NCI-H2081 (cell line): ENCODE data around the gene PPP3R1.

Source experiments
- DNase-seq, 2 experiments: peaks; one replicate each; lab custom pipeline; 2025; lab: John Stamatoyannopoulos, UW

Gene PPP3R1

GRCh38 chr2:68258851-68259250, 6.5 kb upstream of the PPP3R1 start:
- no peak for DNase-seq

GRCh38 chr2:68256093-68256450, 3.7 kb upstream of the PPP3R1 start:
- no peak for DNase-seq

- DNase-seq, result no peak
Measured at GRCh38 chr2:68253219-68254068, 1.1 kb upstream of the PPP3R1 start.

DNA sequence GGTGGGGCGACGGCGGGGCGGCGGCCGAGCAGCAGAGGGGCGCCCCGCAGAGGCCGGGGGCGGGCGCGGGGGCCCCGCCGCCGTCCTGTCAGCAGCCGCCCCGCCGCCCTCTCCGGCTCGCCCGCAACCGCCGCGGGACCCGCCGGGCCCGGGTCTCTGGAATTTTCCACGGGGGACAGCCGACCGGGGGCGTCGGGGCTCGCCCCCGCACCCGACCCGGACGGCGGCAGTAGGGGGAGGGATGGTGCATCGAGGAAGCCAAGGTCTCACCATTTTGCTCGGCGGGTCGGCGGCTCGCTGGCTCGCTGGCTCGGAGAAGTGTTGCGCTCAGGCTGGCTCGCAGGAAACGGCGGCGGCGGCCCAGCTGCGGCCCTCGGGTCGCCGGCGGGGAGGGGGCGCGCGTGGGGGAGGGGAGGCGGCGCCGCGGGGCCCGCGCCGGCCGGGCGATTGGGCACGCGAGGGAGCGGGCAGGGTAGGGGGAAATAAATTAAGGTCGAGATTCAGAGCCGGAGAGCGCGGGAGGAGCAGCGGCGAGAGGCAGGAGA, 405 bp downstream of the PPP3R1 start:
- DNase-seq, result no peak

DNA sequence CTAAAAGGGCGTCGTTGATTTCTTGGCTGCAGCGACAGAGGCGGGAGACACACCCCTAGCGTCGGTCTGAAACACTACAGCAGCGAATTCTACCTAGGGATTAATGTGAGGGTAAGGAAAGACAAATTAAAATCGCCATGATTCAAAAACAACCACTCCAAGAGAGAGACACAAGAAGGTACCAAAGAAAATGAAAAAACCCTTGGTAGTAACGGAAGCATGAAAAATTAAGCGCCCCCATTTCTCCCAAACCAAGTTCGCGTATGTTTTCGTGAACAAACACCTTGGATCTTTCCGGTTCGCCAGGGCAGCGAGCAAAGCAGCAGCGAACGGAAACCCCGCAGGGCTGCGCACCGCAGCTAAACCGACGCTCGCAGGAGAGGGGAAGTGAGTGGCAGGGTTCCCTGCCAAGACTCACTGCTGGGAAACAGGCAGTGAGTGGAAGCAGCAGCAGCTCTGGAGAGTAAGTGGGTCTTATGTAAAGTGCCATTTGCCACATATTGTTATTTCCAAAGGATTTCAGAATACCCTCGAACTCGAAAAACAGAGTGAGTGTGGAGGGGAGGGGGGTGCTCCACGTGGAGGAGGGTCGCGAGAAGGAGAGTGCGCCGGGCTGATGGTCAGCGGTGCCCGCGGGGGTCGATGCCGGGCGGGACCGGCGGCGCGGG, 1.0 kb downstream of the PPP3R1 start:
- DNase-seq, result peak; percentile 61 to 83

DNA sequence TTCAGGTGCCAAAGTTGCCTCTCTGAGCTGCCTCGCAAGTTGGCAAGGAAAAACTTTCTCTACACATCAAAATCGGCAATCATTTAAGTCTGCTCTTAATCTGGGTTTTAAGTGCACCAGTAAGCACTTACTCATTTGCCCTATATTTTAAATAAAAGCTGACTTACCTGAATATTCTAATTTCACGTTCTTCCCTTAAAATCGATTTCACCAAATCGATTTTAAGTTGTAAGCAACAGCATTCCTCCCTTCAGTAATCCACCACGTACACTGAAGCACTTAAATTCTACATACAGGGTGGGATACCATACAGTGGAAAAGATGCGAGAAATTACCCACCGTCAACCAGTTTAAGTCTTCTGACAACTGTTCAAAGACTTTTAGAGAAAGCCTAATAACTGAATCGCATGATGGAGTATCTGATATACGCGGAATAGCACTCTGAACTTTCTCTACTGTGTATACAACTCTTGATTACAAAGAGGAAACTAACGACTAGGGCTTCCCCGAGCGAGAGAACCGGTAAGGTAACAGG, 1.6 kb downstream of the PPP3R1 start:
- no peak for DNase-seq

- DNase-seq, result no peak
Measured at GRCh38 chr2:68250196-68250595, 2.1 kb downstream of the PPP3R1 start.

DNA sequence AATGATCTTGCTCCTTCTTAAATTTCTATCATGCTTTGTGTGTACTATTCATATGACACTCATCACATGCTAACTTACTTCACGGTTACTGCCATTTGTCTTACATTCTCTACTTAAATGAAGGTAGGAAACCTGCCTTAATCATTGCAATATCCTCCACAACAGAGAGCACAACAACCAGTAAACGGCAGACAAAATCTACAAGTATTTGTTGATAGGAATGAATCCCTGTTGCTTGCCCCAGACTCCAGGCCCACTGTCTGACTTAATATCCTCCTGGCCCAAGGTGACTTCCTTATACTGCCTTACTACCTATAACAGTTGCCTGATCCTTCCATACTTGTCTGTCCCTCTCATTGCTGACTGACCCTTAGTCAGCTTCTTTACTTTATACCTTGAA, 3.5 kb downstream of the PPP3R1 start:
- no peak for DNase-seq

- DNase-seq, result no peak
Measured at GRCh38 chr2:68248361-68248760, 4.0 kb downstream of the PPP3R1 start.

GRCh38 chr2:68246396-68246795, 5.9 kb downstream of the PPP3R1 start:
- no peak for DNase-seq

DNA sequence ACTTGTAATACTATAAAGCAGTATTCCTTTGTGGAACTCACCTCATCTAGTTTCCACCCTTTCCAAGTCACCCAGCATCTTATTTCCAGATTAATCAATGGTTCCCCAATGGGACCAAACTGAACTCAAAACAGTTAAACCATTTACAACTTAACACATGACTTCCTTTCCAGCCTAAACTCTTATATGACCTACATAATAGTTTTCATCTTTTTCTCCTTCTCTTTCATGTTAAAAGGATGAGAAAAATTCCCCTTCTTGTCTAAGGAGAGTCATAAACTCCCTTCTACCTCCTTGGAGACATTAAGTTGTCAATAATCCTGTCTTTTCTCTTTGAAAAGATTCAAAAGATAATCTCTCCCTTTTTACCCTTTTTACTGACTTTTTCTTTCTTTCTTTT, 6.7 kb downstream of the PPP3R1 start:
- DNase-seq, result no peak

- no peak for DNase-seq
Measured at GRCh38 chr2:68245066-68245465, 7.3 kb downstream of the PPP3R1 start.

DNA sequence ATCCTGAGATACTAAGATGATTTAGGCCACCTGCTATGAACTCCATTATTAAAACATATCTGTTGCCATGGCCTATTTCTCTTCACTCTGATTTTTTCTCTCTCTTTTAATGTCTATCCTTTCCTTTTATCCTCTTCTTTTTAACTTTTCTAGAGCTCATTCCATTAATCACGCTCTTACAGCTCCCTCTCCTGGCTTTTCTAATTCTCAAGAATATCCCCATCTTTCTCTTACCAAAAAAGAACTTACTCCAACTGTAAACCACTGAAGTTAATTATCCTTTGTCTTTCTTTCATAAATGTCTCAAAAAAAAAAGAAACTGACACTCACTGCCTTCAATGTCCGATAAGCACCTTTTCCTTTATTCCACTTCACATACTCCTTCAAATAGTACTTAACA, 7.9 kb downstream of the PPP3R1 start:
- no peak for DNase-seq

GRCh38 chr2:68241732-68242131, 10.6 kb downstream of the PPP3R1 start:
- DNase-seq, result no peak

DNA sequence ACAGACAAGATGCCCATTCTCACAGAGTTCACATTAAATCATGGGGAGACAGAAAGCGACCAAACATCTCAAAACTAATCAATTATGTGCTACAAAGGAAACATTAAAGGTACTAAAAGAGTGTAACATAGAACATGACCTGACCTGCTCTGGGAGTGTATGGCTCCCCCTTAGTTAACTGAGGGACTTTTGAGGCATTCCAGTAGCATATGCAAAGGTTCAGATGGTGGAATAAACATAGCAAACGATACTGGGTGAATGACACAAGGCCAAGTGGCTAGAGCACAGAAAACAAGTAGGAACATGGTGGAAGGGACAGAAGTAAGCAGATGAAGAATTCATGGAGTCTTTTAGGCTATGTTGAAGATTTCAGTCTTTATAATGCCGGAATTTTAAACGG, 11.9 kb downstream of the PPP3R1 start:
- no peak for DNase-seq

DNA sequence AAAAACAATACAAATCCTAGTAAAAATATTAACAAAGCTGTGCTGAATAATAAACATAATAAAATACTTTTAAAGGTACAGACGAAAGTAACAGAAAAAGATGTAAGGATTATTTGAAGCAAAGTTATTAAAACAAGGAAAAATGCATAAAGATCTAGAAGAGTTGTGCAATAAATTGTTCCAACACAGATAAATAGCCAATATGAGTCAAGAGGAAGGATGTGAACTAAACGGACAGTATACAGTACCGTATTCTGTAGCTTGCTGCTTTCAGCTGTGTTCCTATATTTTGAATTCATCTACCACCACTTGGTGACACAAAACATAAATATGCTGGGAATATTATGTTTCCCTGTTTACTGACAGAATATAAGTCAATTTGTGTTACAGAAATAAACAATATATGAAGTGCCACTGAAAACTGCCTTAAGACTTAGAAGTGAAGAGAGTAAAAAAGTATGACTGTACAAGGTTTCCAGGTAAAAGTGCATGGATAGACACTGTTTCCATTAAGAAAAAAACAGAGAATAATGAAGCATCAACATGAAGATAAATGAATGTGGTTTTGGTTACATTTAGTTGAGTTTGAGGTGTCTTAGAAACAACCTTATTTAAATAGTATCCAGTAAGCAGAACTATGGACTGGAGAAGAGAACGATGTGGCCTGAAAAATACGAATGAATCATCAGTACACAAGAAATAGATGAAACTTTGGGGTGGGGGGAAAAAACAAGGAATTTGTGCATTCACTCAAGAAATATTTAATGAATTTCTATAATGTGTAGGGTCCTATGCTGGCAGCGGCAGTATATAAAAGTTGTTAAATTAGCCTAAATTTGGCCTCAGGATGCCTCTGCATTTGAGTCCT, 13.1 kb downstream of the PPP3R1 start:
- DNase-seq, result no peak

GRCh38 chr2:68237976-68238580, 14.3 kb downstream of the PPP3R1 start:
- DNase-seq, result no peak

- no peak for DNase-seq
Measured at GRCh38 chr2:68237404-68237803, 14.9 kb downstream of the PPP3R1 start.

- no peak for DNase-seq
Measured at GRCh38 chr2:68236876-68237275, 15.5 kb downstream of the PPP3R1 start.

GRCh38 chr2:68236103-68236734, 16.1 kb downstream of the PPP3R1 start:
- DNase-seq, result no peak

- DNase-seq, result peak in 1 of 2 experiments; percentile 34
Measured at GRCh38 chr2:68235090-68235489, 17.2 kb downstream of the PPP3R1 start.
